ENCODE data around the gene SNAPC5.
"Not testable (repeated sequence)": the region's sequence is repeated elsewhere in the genome, so short reads cannot be mapped to it uniquely, and the experiment has no call there.

Gene SNAPC5, protein sequence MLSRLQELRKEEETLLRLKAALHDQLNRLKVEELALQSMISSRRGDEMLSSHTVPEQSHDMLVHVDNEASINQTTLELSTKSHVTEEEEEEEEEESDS

DNA sequence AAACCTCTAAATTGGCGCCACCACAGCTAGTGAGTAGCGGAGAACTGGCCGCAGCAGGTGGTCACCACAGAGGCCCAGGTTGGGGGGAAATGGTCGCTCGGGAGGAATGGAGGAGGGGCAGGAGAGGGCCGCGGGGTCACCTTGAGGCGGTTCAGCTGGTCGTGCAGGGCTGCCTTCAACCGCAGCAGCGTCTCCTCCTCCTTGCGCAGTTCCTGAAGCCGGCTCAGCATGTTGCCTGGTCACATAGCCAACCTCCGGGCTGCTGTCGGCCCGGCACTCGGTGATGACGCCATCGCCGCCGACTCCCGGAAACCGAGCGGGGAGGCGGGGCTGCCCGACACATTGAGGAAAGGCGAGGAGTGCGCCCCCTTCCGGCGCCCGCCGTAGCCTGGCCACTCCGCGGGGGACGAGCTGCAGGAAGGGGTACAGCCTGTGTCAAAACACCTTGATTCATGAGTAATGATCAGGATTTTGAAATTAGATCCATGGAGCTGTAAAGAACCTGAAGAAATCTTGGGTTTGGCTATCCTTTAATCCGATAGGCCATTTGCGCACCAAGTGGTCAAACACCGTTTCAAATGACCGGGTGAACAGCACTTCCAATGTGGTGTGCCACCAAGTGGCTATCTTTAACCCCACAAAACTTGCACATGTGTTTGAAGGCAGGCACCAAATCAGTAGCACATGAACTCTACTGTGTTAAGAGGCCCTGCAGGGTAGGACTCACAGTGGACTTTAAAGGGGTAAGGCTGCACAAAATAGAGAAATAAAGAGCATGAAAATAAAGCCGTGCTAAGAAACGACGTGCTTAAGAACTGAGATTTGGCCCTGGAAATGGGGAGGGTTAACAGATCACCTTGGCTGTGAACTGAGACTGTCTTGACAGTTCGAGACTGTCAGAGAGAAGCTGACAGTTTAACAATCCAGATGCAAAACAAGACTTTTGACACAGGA lies at the start of gene SNAPC5:
SNAPC5 (minus strand) TSS at position 261 of the 954 bp plus-strand sequence; CDS start at position 230, 31 bp downstream.
- peak; percentile 87 for DNase-seq (ENCODE audit: low spot score)

DNA sequence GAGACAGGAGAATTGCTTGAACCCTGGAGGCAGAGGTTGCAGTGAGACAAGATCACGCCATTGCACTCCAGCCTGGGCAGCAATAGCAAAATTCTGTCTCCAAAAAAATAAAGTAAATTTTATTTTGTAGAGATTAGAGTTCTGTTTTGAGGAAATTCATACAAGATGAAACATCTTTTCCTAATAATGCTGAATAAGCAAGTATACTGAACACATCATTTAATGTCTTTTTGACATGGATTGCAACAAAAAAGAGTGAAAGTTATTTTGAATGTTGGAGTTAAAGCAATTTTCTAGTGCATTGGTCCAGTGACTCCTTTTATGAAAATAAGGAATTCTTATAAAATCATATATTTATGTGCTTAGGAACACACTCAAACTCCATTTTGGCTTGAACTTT lies 47.7 kb upstream of the SNAPC5 start:
- no peak for DNase-seq (ENCODE audit: low spot score)
- no peak for FAIRE-seq

More for the DNA sequence above, at the start of gene SNAPC5:
- FAIRE-seq, result no peak

DNA sequence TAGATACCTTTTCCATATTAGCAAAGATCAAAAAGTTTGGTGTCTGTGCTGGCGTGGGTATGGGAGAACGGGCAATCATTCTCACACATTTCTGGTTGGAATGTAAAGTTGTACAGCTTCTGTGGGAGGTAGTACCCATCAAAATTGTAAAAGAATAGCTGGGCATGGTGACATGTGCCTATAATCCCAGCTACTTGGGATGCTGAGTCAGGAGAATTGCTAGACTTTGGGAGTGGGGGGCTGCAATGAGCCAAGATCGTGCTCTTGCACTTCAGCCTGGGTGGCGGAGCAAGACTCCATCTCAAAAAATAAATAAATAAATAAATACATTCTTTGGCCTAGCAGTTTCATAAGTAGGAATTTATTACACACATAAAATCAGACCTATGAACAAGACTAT lies 45.3 kb upstream of the SNAPC5 start:
- DNase-seq (ENCODE audit: low spot score), result no peak
- no peak for FAIRE-seq

DNA sequence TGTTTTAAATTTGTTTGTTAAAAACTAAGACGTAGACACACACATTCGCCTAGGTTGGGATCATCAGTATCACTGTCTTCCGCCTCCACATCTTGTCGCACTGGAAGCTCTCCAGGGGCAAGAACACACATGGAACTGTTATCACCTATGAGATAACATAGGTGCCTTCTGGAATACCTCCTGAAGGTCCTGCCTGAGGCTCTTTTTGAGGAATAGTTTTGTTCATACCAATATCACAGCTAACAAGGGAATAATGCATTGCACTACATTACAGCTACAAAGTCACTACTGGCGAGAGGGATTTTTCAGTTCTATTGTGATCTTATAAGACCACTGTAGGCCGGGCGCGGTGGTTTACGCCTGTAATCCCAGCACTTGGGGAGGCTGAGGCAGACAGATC lies 37.5 kb upstream of the SNAPC5 start:
- DNase-seq (ENCODE audit: low spot score) (no peak), FAIRE-seq (no peak)

DNA sequence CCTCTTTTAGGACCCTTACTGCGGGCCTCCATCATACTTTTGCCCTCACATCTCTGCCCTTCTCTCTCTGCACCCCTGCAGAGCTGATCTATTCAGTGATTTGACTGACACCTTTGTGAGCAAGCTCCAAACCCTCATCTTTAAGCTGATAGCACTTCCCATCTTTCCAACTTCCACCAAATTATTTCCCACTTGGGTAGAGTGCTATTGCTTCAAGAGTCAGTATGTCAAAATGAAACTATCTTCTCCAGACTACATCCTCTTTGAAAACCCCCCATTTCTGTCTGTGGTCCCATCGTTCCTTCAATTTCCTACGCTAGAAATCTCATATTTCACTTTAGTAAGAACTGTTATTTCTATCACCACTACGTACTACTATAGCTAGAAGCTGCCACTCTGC lies 27.3 kb upstream of the SNAPC5 start:
- DNase-seq (ENCODE audit: low spot score) (no peak), FAIRE-seq (no peak)

DNA sequence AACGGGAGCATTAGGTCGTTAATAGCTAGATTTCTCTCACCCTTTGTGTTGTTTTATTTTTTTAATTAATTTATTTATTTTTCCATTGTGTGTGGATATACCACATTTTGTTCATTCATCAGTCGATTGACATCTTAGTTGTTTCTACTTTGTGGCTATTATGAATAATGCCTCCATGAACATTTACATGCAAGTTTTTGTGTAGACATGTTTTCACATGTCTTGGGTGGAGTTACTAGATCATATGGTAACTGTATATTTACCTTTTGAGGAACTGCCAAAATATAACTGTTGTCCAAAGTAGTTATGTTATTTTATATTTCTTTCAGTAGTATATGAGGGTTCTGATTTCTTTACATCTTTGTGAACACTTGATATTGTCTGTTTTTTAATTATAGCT lies 26.4 kb upstream of the SNAPC5 start:
- FAIRE-seq (no peak), DNase-seq (ENCODE audit: low spot score) (no peak)

DNA sequence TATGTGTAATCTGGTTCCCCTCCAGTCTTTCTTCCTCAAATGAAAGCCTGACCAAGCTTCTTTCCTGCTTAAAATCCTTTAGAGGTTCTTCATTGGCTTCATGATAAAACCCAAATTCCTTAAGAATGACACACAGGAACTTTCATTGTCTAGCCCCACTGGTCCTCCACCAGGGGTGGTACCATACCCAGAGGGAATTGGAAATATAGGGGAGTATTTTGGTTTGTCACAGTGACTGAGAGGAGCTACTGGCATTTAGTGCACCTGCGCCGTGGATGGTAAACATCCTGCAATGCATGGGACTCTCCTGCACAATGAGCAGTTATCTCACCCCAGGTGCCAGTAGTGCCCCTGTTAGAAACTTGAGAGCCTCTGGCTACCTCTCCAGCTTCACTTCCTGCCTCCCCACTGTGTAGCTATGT lies 18.4 kb upstream of the SNAPC5 start:
- FAIRE-seq (no peak), DNase-seq (ENCODE audit: low spot score) (no peak)

DNA sequence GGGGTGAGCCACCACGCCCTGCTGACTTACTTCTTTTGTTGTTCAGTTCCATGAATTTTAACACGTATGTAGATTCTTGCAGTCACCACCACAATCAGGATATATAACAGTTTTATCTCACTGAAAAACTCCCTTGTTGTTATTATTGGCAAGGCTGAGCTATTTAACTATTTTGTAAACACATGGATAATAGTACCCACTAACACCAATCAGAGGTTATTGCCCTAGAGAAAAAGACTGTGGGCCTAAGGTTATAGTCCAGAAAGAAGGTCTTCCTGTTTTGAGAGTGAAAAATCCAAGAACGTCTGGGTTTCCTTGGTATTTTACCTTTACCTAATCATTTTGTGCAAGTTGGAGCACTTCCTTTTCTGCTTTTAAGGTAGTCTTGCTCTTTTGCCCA lies 17.0 kb upstream of the SNAPC5 start:
- DNase-seq (ENCODE audit: low spot score), result no peak
- FAIRE-seq, result no peak

DNA sequence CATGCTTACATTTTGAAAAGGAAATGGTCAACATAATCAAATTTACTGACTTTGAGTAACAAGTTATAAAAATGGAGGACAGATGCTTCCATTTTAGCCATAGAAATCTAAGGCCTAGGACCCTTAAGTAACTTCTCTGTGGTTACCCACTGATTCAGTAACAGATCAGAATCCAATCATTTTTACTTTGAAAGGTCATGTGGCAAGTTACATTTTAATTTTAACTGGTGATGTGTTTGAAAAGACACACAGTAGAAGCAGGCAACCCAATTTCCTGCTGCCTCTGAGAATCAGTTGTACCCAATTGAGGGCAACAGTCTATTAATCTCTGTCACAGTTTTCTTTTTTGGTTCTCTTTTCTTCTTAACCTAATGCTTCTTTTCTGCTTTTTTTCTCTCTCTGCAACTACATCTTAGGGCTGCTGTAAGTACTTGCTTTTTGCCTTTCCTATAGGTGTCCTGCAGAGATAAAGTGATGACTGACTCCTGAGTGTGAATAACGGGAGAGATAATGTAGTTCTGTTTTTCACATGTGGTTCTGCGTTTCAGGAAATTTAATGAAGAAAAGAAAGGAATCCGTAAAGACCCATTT lies 10.8 kb upstream of the SNAPC5 start:
- DNase-seq (ENCODE audit: low spot score), result peak; percentile 30
- FAIRE-seq, result peak; percentile 71

DNA sequence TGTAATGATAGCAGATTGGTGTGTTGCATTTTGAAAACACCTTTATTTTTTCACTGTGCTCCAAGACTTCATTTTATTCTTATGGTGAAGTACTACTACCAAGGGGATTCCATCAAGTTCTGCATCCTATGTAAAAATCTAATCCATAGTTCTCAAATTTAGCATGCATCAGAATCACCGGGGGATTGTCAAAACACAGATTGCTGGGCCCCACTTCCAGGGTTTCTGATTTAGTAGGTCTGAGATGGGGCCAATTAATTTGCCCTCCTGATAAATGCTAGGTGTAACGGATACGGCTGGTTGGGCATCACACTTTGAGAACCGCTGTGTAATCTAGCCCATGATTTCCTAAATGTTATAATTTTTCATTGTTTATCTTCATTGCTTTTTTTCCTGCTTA lies 8.3 kb upstream of the SNAPC5 start:
- FAIRE-seq, result no peak

DNA sequence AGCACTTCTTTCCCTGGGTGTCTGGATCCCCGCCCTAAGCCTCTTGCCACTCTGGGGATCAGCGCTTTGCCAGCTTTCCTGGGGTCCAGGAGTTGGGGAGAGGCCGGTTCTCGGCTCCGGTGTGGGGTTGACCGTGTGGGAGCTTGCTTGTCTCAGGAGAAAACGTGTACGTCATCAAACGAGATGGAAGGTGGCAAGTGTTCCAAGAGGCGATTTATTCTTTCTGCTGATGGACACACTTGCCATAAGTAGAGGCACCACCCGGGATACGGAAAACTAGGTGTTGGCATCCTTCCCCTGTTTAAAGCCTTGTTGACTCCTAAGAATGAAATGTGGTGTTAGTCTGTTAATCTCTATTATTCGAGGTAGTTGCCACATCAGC lies 7.9 kb upstream of the SNAPC5 start:
- DNase-seq (ENCODE audit: low spot score), result no peak
- no peak for FAIRE-seq

More for the DNA sequence above, 8.3 kb upstream of the SNAPC5 start:
- DNase-seq (ENCODE audit: low spot score), result no peak

DNA sequence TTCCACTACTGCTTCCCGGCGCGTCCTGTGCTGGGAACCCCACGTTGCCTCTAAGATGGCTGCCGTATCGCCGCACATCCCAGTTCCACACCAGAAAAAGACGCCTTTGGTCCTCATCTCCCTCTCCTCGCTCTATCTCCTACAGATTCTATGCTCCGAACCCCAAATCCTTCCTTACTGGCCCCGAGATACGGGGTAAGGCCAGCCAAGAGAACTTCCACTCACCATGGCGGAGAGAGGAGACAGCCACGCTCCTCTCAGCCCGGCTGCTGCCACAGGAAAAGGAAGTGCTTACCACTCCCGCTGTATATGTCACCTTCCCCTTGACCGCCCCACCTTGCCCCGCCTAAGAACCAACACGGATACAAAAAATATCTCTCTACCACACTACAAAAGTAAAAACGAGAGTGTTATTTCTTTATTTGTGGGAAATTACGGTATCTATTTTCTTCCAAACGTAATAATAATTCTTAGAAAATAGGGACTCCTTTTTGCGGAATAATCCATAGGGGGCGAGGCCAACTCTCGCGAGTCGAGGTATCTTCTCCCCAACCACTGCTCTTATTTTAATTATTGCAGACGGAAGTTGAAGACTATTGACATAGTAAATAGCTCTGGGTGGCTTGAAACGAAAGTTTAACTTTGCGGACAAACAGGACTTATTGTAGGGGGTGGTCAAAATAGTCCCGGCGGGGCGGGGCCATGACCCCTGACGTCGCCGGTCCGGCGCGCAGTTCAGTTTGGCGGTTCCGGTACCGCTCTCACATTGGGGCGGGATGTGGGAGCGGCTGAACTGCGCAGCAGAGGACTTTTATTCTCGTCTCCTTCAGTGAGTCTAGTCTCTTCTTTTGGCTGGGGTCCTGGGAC lies 7.2 kb upstream of the SNAPC5 start, which contains the start of the genes RPL4 and ZWILCH:
RPL4 (minus strand) TSS at position 293 of the 867 bp plus-strand sequence; CDS start at position 228, 65 bp downstream.
ZWILCH (plus strand) TSS at position 764 of the 867 bp plus-strand sequence; CDS start at position 777, 13 bp downstream.
- DNase-seq (ENCODE audit: low spot score), result peak; percentile 74
- FAIRE-seq, result peak; percentile 29

DNA sequence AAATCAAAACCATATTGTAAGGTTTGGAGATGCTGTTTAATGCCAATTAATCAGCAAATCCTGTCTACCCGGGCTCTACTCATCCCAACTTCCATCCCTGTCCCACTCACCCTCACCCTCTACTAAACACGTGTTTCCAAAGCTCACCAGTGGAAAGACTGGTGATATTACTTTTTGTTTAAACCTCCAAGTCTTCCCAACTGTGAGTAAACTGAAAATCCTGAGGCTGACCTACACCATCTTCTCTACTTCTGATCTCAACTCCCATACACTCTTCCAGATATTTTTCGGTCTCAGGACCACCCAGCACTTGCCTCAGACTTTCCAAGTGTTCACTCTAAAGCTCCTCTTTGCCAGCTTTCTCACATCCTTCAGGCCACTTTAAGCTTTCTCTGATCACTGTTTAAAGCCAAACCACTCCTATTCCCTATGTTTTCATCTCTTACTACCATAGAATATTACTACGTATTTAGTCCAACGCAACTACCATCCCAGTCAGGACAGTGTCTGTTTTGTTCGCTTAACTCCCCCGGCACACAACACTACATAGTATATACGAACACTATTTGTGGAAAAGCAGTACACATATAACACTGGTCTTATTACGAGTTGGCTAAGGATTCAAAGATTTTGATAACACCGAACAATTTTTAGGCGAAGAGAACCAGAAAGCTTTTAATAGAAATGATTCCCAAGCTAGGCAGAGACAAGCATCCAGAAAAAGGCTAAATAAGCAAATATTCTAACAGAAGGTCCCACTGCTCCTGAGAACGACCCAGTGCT lies 6.4 kb upstream of the SNAPC5 start:
- DNase-seq (ENCODE audit: low spot score) (no peak), FAIRE-seq (no peak)

DNA sequence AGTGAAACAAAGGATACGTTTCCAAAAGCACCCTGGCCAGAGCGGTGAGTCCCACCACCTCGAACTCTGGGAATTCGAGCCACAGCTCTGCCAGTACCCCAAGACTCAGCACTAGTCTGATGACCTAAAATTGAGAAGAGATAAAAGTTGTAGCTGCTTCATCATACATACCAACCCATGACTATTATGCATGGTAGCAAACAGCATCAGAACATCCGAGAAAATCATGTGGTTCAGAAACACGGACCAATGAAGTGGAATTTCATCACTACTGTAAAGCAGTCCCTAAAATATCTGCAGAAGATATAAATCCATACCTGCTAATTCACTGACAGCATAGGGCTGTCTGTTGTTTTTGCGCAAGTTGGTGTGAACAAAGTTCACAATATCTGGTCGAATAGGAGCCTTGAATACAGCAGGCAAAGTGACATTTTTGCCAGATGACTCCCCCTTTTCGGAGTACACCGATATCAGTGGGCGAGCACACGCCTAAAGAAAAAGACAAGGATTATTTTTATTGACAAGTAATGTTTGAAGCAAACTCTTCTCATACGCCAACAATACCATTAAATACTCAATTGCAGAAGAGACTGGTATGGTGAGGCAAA lies 5.6 kb upstream of the SNAPC5 start:
- not testable (repeated sequence) for FAIRE-seq; DNase-seq (ENCODE audit: low spot score)

DNA sequence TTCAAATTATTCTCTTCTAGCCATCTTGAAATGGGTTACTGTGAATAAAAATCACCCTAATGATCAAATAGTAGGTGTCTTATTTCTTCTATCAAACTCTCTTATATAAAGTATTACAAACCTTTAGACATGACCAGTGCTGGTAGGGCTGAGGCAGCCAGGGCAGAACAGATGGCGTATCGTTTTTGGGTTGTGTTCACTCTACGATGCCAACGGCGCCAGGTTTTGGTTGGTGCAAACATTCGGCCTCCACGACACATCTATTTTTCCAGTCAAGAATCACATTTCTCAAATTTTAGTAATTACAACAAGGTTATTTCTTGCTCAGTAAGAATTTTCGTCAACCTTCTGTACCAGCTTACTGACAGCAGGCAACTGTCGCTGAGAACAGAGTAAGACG lies 4.9 kb upstream of the SNAPC5 start:
- DNase-seq (ENCODE audit: low spot score) (no peak), FAIRE-seq (no peak)

DNA sequence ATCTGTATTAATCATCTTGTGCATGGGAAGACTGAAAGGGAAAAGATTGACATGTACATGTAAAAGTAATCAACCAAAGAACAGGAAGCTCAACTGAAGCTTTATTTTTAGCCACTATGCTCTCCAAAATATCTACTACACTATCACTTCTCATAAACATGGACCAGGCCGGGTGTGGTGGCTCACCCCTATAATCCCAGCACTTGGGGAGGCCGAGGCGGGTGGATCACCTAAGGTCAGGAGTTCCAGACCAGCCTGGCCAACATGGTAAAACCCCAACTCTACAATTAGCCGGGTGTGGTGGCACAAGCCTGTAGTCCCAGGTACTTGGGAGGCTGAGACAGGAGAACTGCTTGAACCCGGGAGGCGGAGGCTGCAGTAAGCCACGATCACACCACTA lies 2.8 kb upstream of the SNAPC5 start:
- not testable (repeated sequence) for FAIRE-seq; DNase-seq (ENCODE audit: low spot score)

DNA sequence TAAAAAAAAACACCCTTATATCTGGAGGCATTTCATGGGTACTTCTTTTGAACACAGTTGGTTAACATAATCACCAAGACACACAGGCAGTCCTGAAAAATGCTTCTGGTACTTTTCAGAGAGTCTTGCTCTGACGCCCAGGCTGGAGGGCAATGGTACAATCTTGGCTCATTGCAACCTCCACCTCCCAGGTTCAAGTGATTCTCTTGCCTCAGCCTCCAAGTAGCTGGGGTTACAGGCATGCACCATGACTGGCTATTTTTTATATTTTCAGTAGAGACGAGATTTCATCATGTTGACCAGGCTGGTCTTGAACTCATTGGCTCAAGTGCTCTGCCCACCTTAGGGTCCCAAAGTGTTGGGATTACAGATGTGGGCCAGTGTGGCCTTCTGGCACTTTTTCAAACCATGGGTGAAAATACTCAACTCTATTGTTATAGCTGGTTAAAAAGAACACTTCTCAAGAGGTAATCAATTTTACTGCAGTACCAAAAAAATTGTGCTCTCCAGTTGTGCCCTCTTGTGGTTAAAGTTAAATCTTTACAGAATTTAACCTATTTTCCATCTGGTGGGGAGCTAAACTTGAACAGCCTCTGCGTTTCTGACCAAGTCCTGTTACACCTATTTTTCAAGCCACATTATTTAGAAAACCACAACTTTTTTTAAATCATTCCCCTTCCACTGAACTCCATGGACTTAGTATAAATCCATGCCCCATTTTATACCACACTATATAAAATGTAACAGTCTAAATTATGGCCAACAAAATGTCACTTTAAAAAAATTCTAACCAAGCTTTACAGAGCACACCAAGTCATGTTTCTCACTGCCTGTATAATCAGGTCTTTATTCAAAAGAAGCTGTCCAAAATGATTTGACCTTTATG lies 1.2 kb upstream of the SNAPC5 start:
- DNase-seq (ENCODE audit: low spot score), result peak; percentile 13
- no peak for FAIRE-seq

DNA sequence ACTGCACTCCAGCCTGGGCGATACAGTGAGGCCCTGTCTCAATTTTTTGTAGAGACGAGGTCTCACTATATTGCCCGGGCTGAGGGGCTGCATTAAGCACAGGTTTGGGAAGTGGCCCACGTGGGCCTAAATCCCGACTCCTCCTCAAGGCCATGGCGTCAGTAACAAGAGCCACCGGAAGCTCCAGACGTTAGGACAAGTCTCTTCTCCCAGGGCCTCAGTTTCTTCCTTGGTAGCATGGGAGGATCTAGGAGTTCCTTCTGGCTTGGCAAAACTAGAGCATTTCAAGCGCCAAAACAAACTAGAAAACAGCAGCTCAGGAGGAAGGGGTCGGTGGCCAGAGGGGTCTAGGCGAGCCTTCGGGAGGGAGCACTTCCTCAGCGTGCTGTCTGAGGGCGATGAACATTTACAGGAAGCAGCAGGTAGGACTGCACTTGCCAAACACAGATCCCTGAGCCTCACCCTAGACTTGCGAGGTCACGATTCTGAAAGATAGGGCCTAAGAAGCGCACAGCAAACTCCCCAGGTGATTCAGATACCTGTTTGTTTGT lies 536 bp downstream of the SNAPC5 start:
- no peak for FAIRE-seq
- no peak for DNase-seq (ENCODE audit: low spot score)

DNA sequence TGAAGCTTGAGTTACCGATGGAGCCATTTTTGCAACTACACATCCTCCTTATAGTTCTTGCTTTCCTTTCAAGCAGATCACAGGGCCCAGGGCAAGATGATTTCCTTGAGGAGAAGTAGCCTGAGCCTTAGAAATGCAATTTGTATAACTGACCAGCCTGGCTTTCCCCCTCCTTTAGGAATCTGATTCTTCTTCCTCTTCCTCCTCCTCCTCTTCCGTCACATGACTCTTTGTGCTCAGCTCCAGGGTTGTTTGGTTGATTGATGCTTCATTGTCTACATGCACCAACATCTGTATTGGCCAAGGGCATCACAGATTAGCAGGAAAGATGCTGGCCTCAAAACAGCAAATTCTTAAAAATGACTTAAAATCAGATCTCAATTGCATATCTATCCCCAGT lies 3.3 kb downstream of the SNAPC5 start:
- FAIRE-seq (no peak), DNase-seq (ENCODE audit: low spot score) (no peak)

Data from RCC 7860 (cell line).